GM18498 (cell line): ENCODE data around the gene LTO1.

Experiments
- ATAC-seq: cut with Tn5 transposase; IDR thresholded peaks from one replicate; pipeline ENCODE4 v1.9.1; 2021; ENCODE audit warnings: mild to moderate bottlenecking, moderate library complexity; ENCODE audit not compliant: unreplicated experiment

LTO1 gene

DNA sequence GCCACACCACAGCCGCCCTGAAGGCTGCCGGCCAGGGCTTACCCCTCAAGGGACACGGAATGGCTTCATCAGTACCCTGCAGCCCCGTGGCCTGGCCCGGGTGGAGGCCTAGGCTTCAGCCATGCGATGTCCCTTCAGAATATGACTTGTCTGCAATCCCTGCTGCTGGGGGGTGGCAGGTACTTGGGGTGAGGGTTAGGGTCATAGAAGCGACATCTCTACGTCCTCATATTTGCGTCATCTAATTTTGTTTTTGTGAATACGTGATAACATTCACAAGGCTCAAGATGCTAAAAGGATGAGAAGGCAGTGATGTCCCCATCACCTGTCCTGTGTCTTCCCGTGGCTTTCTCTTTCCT is 27.8 kb downstream of the LTO1 start:
- no peak for ATAC-seq

DNA sequence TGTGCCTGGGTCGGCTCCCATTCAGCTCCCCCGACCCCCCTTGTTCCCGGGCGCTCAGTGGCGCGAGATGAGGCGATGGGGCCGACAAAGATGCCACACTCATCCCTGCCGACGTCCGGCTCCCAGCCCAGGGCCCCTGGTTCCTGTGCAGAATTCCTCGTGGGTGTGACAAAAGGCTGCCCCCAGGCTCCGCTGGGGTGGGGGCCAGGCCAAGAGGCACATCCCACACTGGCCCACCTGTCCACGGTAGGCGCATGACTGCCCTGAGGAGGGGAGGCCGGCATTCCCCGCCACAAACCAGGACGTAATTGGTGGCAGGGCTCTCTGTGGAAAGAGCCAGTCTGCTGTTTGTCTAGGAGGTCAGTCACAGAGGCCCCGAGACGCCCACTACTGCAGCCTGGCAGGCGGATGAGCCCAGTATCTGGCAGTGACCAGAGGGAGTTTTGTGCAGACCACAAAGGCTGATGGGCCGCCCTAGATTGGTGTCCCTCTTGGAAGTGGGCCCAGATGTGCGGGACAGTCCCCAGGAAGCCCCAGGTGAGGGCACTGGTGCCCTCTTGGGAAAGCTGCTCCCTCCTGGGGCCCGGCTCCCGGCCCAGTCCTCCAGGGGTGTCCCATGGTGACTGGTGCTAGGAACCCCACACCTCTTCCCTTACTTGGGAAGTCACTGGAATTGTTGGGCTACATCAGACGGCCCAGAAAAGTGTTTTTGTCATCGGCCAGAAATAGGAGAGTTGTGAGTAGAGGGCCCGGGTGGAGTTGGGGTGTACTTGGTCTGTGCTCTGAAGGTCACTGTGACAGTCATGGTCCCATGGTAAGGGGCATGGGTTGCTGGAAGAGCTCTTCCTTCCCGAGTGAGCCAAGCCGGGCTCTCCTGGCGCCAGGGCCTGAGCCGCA is 28.4 kb downstream of the LTO1 start:
- ATAC-seq: no peak

DNA sequence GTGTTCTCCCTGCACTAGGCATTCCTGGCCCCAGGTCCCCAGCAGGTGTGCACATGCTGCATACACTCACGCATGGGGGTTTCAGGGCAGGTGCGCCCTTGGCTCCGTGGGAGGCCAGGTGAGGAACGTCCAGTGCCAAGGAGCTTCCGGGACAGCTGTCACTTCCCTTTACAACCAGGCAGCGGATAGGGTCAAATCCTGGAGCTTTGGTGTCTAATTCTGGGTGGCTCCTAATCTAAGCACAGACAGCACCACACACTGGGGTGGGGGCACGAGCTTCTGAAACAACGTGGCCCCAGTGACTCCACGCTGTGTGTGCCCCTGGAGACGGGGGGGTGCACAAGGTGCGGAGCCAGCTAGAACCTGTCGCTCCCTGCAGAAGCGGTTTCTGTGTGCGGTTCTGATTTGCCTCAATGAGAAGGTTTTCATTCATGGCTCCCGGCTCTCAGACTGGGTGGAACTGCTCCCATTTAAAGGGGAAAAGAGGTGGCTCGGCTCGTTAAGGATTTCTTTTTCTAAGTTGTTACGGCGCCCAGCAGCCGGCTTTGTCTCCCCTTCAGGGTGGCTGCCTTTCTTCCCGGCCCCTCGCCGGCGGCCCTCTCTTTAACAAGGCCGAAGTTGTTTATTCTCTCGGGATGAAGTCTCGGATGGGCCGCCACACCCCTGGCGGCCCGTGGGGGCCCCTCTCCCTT is 29.2 kb downstream of the LTO1 start:
- no peak for ATAC-seq

DNA sequence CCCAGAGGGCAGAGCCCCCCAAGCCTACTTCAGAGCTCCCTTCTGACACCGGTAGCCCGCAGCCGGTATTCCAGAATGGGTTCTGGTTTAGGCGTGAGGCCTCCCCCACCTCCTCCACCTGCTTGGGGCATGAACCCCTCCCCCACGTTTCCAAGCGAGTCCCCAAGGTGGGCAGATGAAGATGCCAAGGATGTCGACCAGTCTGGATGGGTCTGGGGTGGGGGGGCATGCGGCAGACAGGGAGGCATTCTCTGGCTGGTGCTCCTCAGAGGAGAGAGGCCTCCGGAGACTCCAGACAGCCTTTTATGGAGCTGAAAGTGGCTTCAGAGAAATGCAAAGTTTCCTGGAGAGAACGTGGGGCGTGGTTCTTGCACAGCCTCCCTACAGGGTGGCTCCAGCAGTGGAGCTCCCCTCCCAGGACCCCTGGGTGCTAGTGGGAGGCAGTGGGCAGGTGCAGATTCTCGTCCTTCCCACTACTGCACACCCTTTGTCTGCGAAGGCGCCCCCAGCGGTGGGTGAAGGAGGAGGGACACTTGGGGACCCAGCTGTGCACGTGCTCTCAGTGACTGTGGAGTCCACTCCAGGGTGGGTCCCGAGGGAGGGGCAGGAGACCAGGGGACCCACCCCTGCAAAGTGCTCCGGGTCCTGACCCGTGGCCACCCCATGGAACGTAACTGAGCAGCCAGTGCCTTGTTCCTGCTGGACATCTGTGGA is 30.0 kb downstream of the LTO1 start:
- no peak for ATAC-seq

DNA sequence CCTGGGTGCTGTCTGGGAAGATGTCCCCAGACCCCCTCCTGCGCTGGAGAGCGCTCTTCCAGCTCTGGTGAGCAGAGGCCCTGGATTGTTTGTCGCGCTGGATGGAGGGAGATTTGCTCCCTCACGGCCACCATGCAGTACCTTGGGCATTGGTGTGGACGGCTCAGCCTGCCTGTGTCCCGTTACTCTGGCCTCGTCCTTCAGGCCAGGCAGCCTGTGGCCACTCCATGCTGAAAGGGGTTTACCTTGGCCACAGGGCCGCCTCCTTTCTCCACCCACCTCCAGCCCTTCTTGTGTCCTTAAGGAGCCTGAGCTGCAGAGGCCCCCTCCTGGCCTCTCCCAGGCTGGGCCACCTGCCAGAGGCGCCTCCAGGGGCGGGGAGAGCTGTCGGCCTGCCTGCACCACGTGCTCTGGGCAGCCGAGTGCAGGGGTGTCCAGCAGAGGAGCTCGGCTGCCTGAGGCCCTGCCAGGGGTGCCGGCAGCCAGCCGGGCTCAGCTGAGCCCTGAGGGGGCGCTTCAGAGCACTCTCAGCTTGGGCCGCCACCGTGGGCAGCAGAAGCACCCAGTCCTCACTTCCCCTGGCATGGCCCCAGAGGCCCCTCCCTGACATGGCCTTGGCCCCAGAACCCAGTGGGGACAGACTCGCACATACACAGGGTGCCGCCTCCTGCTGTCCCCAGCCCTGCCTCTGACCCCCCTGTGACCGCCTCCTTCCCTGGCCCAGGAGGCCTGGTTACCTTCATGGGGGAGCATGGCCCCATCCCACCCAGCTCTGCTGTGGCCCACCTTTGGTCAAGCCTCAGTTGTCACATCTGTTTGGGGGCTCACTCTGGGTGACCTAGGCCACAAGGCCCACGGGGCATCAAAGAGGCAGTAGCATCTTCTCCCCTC is 30.8 kb downstream of the LTO1 start:
- no peak for ATAC-seq

DNA sequence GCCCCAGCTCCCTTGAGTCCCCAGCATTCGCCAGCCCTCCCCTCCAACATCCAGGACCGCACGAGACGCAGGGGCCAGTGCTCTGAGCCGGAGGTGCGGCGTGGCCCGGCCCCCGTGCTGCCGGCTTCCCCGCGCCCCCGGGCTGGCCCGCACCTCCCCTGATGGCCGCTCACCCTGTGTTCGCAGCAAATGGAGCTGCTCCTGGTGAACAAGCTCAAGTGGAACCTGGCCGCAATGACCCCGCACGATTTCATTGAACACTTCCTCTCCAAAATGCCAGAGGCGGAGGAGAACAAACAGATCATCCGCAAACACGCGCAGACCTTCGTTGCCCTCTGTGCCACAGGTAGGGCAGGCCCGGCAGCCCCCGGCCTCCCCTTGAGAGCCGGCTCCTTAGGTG is 31.5 kb downstream of the LTO1 start:
- ATAC-seq: no peak

DNA sequence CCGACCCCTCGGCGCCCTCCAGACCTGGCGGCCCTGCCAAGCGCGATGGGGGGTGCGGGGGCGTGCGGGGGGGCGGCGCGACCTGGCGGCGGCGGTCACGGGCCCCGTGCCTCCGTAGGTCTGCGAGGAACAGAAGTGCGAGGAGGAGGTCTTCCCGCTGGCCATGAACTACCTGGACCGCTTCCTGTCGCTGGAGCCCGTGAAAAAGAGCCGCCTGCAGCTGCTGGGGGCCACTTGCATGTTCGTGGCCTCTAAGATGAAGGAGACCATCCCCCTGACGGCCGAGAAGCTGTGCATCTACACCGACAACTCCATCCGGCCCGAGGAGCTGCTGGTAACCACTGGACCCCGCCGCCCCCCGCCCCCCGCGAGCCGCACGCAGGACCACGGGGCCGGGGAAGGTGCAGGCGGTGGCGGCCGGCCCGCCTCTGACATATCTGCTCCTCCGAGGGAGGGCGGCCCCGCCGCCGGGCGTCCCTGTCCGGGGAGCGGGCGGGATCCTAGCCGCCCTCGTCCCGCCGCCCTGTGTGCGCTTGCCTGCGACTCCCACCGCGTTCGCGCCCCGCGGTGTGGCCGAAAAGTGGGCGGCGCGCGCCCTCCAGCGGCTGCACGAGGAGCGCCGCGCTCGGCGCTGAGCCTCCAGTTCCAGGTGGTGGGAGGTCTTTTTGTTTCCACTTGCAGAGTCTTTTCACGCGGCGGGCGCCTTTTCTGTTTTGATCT is 32.1 kb downstream of the LTO1 start:
- ATAC-seq: peak; percentile 61

DNA sequence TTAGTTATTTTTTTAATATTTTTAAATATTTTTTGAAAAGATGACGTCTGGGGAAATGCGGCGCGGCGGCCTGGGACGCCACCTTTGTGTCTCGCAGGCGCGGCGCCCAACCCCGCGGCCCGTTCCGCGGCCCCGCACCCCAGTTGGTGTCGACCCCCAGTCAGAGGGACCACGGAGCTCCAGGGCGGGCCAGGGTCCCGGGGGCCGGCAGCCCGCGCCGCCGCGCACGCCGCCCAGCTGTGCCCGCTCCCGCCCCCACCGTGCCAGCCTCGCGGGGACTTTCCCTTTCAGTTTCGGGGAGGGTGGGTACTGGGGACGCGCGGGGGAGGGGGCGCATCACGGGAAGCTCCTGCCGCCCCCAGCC is 32.6 kb downstream of the LTO1 start:
- ATAC-seq: peak; percentile 16

DNA sequence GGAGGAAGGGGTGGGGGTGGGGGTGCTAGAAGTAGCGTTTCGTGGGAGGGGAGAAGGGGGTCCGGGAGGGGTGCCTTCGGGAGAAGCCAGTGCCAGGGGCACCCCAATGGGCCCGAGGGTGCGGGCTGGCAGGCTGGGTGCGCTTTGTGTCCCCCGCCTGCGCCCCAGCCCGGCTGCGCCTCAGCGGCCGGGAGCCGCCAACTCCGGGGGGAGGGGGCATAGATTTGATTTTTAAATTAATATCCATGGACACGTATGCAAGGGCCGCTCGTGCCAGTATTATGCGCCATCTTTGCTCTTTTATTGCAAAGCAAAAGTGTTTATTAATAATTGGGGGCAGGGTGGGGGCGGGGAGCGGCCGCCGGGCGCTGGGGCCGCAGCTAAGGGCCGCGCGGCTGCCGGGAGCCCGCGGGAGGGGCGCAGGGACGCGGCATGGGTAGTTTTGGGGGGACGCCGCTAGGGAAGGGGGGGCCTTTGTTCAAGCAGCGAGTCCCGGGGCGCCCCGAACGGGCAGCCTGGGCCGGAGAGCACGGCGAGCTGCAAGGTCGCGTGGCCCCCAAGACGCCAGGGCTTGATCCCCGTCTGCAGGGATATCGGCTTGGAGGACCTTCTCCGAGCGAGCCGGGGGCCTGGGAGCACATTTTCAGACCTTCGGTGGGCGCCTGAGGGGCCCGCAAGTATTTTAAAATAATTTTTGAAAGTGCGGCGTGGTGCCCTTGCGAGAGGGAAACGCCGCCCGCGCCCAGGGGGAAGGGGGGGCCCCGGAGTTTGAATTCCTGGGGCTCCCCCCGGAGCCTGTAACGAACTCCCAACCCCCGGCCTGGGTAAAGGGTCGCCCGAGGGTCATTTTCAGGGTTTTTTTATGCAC is 33.2 kb downstream of the LTO1 start:
- no peak for ATAC-seq

DNA sequence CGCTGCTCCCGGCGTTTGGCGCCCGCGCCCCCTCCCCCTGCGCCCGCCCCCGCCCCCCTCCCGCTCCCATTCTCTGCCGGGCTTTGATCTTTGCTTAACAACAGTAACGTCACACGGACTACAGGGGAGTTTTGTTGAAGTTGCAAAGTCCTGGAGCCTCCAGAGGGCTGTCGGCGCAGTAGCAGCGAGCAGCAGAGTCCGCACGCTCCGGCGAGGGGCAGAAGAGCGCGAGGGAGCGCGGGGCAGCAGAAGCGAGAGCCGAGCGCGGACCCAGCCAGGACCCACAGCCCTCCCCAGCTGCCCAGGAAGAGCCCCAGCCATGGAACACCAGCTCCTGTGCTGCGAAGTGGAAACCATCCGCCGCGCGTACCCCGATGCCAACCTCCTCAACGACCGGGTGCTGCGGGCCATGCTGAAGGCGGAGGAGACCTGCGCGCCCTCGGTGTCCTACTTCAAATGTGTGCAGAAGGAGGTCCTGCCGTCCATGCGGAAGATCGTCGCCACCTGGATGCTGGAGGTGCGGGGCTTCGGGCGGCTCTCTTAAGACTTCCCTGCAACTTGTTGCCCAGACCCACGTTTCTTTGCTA is 34.1 kb downstream of the LTO1 start, which contains the start of gene CCND1:
Gene CCND1, plus strand, starts transcription at position 162 of the 587 bp plus-strand sequence. Its CDS starts 158 bp downstream, at position 320.
- no peak for ATAC-seq

DNA sequence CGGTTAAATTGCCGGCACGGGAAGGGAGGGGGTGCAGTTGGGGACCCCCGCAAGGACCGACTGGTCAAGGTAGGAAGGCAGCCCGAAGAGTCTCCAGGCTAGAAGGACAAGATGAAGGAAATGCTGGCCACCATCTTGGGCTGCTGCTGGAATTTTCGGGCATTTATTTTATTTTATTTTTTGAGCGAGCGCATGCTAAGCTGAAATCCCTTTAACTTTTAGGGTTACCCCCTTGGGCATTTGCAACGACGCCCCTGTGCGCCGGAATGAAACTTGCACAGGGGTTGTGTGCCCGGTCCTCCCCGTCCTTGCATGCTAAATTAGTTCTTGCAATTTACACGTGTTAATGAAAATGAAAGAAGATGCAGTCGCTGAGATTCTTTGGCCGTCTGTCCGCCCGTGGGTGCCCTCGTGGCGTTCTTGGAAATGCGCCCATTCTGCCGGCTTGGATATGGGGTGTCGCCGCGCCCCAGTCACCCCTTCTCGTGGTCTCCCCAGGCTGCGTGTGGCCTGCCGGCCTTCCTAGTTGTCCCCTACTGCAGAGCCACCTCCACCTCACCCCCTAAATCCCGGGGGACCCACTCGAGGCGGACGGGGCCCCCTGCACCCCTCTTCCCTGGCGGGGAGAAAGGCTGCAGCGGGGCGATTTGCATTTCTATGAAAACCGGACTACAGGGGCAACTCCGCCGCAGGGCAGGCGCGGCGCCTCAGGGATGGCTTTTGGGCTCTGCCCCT is 34.7 kb downstream of the LTO1 start:
- no peak for ATAC-seq

DNA sequence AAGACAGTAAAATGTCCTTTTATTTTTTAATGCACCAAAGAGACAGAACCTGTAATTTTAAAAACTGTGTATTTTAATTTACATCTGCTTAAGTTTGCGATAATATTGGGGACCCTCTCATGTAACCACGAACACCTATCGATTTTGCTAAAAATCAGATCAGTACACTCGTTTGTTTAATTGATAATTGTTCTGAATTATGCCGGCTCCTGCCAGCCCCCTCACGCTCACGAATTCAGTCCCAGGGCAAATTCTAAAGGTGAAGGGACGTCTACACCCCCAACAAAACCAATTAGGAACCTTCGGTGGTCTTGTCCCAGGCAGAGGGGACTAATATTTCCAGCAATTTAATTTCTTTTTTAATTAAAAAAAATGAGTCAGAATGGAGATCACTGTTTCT is 35.3 kb downstream of the LTO1 start:
- ATAC-seq: no peak

DNA sequence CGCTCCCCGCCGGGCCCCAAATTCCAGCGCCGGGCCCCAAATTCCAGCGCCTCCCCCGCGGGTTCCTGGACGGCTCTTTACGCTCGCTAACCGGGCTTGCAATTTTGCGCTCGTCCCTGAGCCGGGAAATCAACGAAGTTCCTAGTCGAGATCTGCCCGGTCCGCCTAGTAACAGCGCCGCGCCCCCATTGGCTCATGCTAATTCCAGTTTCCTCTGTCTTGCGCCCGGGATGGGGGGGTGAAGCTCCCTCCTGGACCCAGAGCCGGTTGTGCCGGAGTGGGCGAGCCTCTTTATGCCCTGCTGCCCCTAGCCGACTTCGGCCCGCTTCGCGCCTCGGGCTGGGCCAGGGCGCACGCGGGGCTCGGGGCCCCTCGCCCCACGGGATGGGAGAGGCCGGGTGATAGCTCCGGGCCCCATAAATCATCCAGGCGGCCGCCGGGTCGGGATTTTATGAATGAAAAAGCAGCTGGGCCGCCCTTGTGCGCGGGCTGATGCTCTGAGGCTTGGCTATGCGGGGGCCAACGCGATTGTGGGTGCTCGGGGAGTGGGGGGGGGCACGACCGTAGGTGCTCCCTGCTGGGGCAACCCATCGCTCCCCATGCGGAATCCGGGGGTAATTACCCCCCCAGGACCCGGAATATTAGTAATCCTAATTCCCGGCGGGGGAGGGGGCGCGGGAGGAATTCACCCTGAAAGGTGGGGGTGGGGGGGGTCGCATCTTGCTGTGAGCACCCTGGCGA is 36.0 kb downstream of the LTO1 start:
- ATAC-seq: no peak

DNA sequence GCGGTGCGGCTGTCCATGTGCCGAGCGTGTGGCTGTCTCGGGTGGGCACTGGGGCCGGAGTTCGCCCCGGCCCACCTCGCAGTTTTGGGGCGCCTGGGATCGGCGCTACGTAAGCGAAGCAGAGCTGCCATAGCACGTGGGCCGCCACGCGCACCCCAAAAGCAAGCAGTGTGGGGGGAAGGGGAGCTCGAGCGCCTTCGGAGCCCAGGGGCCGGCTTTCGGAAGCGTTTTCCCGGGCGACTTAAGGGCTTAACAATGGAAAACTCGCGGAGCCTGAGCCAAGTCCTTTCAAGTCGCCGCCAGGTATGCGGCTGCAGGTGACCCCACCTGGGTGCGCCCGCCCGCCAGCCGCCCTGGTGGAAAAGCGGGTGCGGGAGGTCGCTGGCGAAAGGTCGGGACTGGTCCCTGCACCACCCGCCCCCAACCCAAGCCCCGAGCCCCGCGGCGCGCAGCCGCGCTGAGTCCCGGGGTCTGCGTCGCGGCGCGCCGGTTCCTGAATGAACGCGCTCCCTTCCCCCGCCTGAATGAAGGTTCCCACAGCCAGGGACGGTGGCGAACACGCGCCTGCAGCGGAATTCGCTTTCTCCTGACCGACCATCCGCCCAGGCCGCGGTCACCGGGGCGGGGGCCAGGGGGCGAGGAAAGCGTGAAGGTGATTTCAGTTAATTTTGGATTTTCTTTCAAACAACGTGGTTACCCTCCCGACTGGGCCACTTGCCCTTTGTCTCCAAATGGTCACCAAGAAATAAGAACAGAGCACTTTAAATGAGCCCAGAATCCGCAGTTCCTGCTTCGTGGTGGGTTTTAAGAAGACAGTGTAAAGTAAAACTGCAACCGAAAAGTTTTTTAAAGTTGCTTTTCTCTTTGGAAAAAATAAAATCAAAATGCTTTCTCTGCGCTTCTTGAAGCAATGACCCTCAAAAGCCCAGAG is 36.9 kb downstream of the LTO1 start:
- no peak for ATAC-seq

DNA sequence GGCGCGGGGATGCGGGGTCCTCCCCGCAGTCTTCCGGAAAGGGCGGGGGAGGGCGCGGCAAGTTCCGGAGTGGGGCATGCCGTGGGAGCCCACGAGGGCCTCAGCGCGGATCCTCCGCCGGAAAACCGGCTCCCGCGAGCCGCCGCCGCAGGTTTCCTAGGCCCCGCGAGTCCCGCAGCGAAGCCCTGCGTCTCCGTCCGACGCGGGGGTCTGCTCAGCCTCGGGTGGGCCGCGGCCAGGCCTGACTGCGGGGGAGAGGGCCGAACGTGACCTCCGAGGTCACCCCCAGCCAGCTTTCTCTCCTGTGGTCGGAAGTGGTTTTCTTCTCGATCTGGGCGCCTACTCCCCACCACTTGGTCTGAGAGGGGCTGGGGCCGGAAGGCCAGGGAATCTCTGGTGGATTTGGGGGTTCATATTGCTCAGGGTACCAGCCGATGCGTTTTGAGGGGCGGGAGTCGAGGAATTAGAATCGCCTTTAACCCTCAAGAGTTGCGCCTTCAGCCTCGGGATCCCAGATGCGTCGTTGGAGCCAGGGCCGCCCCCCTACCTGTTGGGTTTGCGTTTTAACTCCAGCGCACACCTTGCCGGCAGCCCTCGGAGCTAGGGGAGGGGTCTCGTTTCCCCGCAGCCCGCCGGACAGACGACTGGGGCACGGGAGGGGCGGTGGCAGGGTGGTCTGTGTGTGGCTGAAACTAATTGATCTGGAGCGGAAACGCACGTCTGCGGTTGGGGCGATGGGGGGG is 37.8 kb downstream of the LTO1 start:
- no peak for ATAC-seq
